ENCODE data around the gene CDC25C.

- TF ChIP-seq, protein P1, sequence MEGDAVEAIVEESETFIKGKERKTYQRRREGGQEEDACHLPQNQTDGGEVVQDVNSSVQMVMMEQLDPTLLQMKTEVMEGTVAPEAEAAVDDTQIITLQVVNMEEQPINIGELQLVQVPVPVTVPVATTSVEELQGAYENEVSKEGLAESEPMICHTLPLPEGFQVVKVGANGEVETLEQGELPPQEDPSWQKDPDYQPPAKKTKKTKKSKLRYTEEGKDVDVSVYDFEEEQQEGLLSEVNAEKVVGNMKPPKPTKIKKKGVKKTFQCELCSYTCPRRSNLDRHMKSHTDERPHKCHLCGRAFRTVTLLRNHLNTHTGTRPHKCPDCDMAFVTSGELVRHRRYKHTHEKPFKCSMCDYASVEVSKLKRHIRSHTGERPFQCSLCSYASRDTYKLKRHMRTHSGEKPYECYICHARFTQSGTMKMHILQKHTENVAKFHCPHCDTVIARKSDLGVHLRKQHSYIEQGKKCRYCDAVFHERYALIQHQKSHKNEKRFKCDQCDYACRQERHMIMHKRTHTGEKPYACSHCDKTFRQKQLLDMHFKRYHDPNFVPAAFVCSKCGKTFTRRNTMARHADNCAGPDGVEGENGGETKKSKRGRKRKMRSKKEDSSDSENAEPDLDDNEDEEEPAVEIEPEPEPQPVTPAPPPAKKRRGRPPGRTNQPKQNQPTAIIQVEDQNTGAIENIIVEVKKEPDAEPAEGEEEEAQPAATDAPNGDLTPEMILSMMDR (IDR thresholded peaks at IDR 0.05), result no peak
- no peak for TF ChIP-seq POLR2AphosphoS5 (IDR thresholded peaks at IDR 0.05)
- TF ChIP-seq EP300 (IDR thresholded peaks at IDR 0.05), result no peak
- no peak for TF ChIP-seq POLR2A (IDR thresholded peaks at IDR 0.05)
These were observed 7.9 kb upstream of the CDC25C start for GRCh38 chr5:138339464-138339863.

Data from sigmoid colon (tissue), 4 donors.